Spleen (tissue), 7 donors: Measurements from ENCODE around the gene MAP4K2.

Experiments used
- CTCF ChIP-seq, 11 experiments: fragments of 200-600 bp in 7 of 11; fragments of 450-650 bp in 4 of 11; sonication (generic) in 4 of 11; IDR thresholded peaks in 8 of 11; conservative IDR thresholded peaks in 3 of 11; 1 replicate in 7 of 11; 2 replicates in 4 of 11; pipeline versions ENCODE4 v1.4.0 to v1.8.0; 2016 to 2021; ENCODE audit warnings: antibody characterized with exemption in 11 of 11, inconsistent platforms in 4 of 11, mild to moderate bottlenecking in 1 of 11
- POLR2A ChIP-seq, 3 donors: fragments of 450-650 bp; IDR thresholded peaks; one replicate each; pipeline ENCODE4 v1.5.1; 2017; ENCODE audit warnings: antibody characterized with exemption in 3 of 3, mild to moderate bottlenecking in 1 of 3
- donor health status: DM: no; HTN: no; CAD: no; lungs with moderate emphysema.
- donor health status: DM: no; HTN: no; CAD: no.
- donor health status: DM: no; HTN: no; CAD: no.

GRCh38 chr11:64836448-64837072 is 33.5 kb upstream of the MAP4K2 start:
- TF ChIP-seq CTCF (IDR thresholded peaks at IDR 0.05 in 8 of 11, conservative IDR thresholded peaks at IDR 0.05 in 3 of 11) (no peak), POLR2A (IDR thresholded peaks at IDR 0.05) (no peak)
